Measurements from ENCODE around the gene TEX36.

- TF ChIP-seq CTCF (IDR thresholded peaks at IDR 0.05) (no peak), POLR2A (IDR thresholded peaks at IDR 0.05) (no peak)
Observed at GRCh38 chr10:125662584-125662983, 20.4 kb downstream of the TEX36 start.

All from thyroid gland (tissue), 4 donors.